ENCODE measurements around the gene SLC25A34.

GRCh38 chr1:15736892-15737261 is 819 bp downstream of the SLC25A34 start:
- TF ChIP-seq CTCF (IDR thresholded peaks at IDR 0.05; ENCODE audit: insufficient read depth, low read length) (no peak), POLR2AphosphoS5 (IDR thresholded peaks at IDR 0.05; ENCODE audit: low read depth) (no peak), REST (IDR thresholded peaks at IDR 0.05; ENCODE audit: insufficient replicate concordance, low read depth) (no peak), SPI1 (IDR thresholded peaks at IDR 0.05; ENCODE audit: borderline replicate concordance, low read depth) (no peak), GABPA (IDR thresholded peaks at IDR 0.05; ENCODE audit: low read depth) (no peak)

All from HL-60 (cell line).